DND-41 (cell line): ENCODE results near the gene GP1BA.

Experiments
- ATAC-seq: fragments of 200-7000 bp; cut with Tn5 transposase; 3 replicates; pipeline ENCODE4 v1.9.1; 2021; ENCODE audit warnings: low read depth; ENCODE audit not compliant: insufficient read depth
- DNase-seq: peaks from one replicate; pipeline ENCODE4 v3.0.0-alpha.2; 2020
- H2AFZ ChIP-seq: 2 replicates; pipeline ENCODE4 v1.6.0; 2012; ENCODE audit warnings: low read depth, low read length
- H3K27ac ChIP-seq: 2 replicates; pipeline ENCODE4 v1.5.1; 2012; ENCODE audit warnings: low read length, inconsistent platforms
- H3K27me3 ChIP-seq: fragments of 200-600 bp; sonication (generic); 2 replicates; pipeline ENCODE4 v1.6.0; 2012; ENCODE audit warnings: low read length, mild to moderate bottlenecking, inconsistent platforms; ENCODE audit not compliant: insufficient read depth, poor library complexity
- H3K36me3 ChIP-seq: 2 replicates; pipeline ENCODE4 v1.5.1; 2012; ENCODE audit warnings: low read length, inconsistent platforms; ENCODE audit not compliant: insufficient read depth
- H3K4me1 ChIP-seq: 2 replicates; pipeline ENCODE4 v1.5.1; 2012; ENCODE audit warnings: mild to moderate bottlenecking, low read length; ENCODE audit not compliant: insufficient read depth
- H3K4me2 ChIP-seq: 2 replicates; pipeline ENCODE4 v1.6.0; 2012; ENCODE audit warnings: mild to moderate bottlenecking, moderate library complexity, low read length, inconsistent platforms; ENCODE audit not compliant: insufficient read depth
- H3K4me3 ChIP-seq, 2 experiments: fragments of 200-600 bp in 1 of 2; shearing (Covaris generic) in 1 of 2; 2 replicates each; pipeline ENCODE4 v1.5.1; 2012 to 2016; ENCODE audit warnings: inconsistent platforms in 2 of 2, low read length in 2 of 2, mild to moderate bottlenecking in 2 of 2, low read depth in 1 of 2, moderate library complexity in 1 of 2
- H3K79me2 ChIP-seq: 2 replicates; pipeline ENCODE4 v1.6.0; 2012; ENCODE audit warnings: low read length, inconsistent platforms; ENCODE audit not compliant: insufficient read depth
- H3K9ac ChIP-seq: 2 replicates; pipeline ENCODE4 v1.6.0; 2012; ENCODE audit warnings: low read depth, mild to moderate bottlenecking, inconsistent platforms, low read length, moderate library complexity
- H3K9me3 ChIP-seq: 2 replicates; pipeline ENCODE4 v1.5.1; 2012; ENCODE audit warnings: low read length, moderate library complexity, mild to moderate bottlenecking, inconsistent platforms; ENCODE audit not compliant: insufficient read depth, severe bottlenecking
- H4K20me1 ChIP-seq: 2 replicates; pipeline ENCODE4 v1.6.0; 2012; ENCODE audit warnings: low read length; ENCODE audit not compliant: insufficient read depth
- EZH2 ChIP-seq: IDR thresholded peaks from 3 replicates; pipeline ENCODE4 v1.6.1; 2012; ENCODE audit warnings: borderline replicate concordance, low read depth, mild to moderate bottlenecking, moderate library complexity, low read length, inconsistent platforms; ENCODE audit not compliant: severe bottlenecking
- TF ChIP-seq, protein P1 (sequence below): IDR thresholded peaks from 2 replicates; pipeline ENCODE4 v1.5.1; 2012; ENCODE audit warnings: borderline replicate concordance, low read length, moderate library complexity, mild to moderate bottlenecking; ENCODE audit not compliant: poor library complexity, severe bottlenecking; ENCODE audit errors: extremely low read depth

The GP1BA gene

DNA sequence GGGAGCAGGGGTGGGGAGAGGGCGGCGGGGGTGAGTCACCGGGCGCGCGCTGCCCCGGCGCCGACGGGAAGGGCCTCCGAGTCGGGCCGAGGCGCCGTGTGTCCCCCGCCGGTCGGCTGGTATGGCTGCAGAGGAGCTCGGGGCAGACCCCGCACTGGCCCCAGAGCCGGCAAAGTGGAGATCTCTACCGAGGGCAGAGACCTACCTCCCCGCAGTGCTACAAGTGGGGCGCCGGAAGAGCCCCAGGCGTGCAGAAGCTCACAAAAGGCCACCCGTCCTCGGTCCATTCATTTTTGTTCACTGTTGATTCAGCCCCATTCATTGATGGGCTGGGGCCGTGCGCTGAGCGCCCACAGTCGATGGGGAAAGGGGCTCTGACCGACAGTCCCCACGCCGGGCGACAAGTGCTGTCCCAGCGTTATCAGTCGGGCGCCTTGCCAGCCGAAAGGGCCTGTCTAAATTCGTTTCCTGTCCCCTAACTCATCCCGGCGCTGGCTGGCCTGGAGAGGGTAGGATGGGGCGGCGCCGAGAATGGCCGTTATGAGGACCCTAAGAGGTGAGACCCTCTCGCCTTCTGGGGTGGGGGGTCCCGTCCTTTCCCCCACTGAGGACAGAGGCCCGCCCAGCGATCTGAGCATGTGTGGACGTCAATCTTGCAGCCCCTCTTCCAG lies 18.1 kb downstream of the GP1BA start:
- H3K27me3 ChIP-seq, result no peaks in the 10 kb centered on the region
- peak; percentile 40 for DNase-seq
- peak overlapping the region; percentile 98 for H3K9ac ChIP-seq
- H3K4me3 ChIP-seq, result peak overlapping the region; percentile 30 to 91; a peak in 3 of 4 replicates
- peak; percentile 11 for ATAC-seq
- H3K27ac ChIP-seq, result peak overlapping the region; percentile 99
- H2AFZ ChIP-seq, result peak overlapping the region; percentile 90
- TF ChIP-seq, protein P1, sequence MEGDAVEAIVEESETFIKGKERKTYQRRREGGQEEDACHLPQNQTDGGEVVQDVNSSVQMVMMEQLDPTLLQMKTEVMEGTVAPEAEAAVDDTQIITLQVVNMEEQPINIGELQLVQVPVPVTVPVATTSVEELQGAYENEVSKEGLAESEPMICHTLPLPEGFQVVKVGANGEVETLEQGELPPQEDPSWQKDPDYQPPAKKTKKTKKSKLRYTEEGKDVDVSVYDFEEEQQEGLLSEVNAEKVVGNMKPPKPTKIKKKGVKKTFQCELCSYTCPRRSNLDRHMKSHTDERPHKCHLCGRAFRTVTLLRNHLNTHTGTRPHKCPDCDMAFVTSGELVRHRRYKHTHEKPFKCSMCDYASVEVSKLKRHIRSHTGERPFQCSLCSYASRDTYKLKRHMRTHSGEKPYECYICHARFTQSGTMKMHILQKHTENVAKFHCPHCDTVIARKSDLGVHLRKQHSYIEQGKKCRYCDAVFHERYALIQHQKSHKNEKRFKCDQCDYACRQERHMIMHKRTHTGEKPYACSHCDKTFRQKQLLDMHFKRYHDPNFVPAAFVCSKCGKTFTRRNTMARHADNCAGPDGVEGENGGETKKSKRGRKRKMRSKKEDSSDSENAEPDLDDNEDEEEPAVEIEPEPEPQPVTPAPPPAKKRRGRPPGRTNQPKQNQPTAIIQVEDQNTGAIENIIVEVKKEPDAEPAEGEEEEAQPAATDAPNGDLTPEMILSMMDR, result no peak
- TF ChIP-seq EZH2, result no peak
- no peaks in the 10 kb centered on the region for H3K9me3 ChIP-seq
- H4K20me1 ChIP-seq, result peaks cover 24% of the 10 kb centered on the region
- peaks cover 42% of the 10 kb centered on the region for H3K79me2 ChIP-seq
- H3K4me2 ChIP-seq, result peak overlapping the region; percentile 93
- H3K4me1 ChIP-seq, result peaks cover 42% of the 10 kb centered on the region
- H3K36me3 ChIP-seq, result peaks cover 29% of the 10 kb centered on the region

DNA sequence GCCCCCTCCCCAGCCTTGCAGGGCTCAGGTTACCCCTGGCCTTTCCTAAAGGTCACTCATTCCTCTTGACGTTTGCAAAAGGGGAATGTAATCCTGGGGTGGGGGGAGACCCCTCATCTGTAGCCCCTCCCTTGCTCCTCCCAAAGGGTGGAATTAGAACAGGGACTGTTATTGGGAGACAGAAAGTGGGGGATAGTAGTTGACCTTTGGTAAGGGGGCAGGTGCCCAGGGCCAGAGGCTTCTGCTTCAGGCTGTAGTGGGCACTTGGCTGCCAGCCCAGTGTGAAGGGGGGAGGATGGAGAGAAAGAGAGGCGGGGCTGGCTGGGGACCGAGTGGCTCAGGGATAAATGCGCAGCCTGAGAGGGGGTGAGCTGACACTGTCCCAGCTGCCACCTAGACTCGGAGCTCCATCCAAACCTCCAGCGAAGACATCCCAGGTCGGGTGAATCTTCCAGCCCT lies 18.7 kb downstream of the GP1BA start, which contains the start of gene ENO3:
ENO3 (plus strand) TSS at position 374 of the 459 bp plus-strand sequence. CDS start 711 bp downstream, outside the sequence.
- Histone ChIP-seq H3K27ac (peak within 1 kb of the TSS; percentile 99), H3K4me2 (peak within 1 kb of the TSS; percentile 93), H3K9me3 (no peaks in the 10 kb centered on the region), H3K36me3 (peaks cover 24% of the 10 kb centered on the region), H4K20me1 (peaks cover 18% of the 10 kb centered on the region), H3K4me3 (peak within 1 kb of the TSS; percentile 30 to 91; a peak in 3 of 4 replicates), H3K4me1 (peaks cover 36% of the 10 kb centered on the region), H3K27me3 (no peaks in the 10 kb centered on the region), H3K79me2 (peaks cover 36% of the 10 kb centered on the region), H2AFZ (peak within 1 kb of the TSS; percentile 90), H3K9ac (peak within 1 kb of the TSS; percentile 98)
- no peak for DNase-seq
- ATAC-seq, result no peak
- TF ChIP-seq, protein P1, result no peak
- no peak for TF ChIP-seq EZH2

DNA sequence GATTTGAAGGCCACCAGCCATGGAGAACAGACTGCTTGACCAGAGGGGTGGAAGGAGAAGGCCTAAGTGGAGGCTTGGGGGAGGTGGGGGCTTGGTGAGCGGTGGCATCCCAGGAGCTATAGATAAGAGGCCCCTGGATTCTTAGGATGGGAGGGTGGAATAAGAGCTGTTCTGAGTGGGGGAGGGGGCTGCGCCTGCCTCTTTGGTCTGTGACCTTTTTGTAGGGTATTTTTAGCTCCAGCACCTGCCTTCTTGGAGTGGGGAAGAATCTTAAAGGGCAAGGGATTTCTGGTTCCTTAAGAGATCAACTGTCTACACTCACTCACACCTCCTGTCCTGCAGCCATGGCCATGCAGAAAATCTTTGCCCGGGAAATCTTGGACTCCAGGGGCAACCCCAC lies 19.4 kb downstream of the GP1BA start:
- TF ChIP-seq EZH2, result no peak
- TF ChIP-seq, protein P1, result no peak
- Histone ChIP-seq H3K9ac (peak overlapping the region; percentile 98; the same call in 1 of the 2 replicates), H3K9me3 (no peaks in the 10 kb centered on the region), H4K20me1 (peaks cover 11% of the 10 kb centered on the region), H2AFZ (no peak overlapping the region), H3K36me3 (peaks cover 17% of the 10 kb centered on the region), H3K27ac (no peak overlapping the region), H3K27me3 (no peaks in the 10 kb centered on the region), H3K4me2 (peak overlapping the region; percentile 93; the same call in 1 of the 2 replicates), H3K4me1 (peaks cover 29% of the 10 kb centered on the region), H3K4me3 (no peak overlapping the region), H3K79me2 (peaks cover 29% of the 10 kb centered on the region)
- DNase-seq (no peak), ATAC-seq (no peak)
